DND-41 (cell line): ENCODE measurements around the gene SEPTIN3.

Source experiments
- CTCF ChIP-seq: IDR thresholded peaks from 2 replicates; pipeline ENCODE4 v1.5.1; 2012; ENCODE audit warnings: borderline replicate concordance, low read length, moderate library complexity, mild to moderate bottlenecking; ENCODE audit not compliant: poor library complexity, severe bottlenecking; ENCODE audit errors: extremely low read depth
- EZH2 ChIP-seq: IDR thresholded peaks from 3 replicates; pipeline ENCODE4 v1.6.1; 2012; ENCODE audit warnings: borderline replicate concordance, low read depth, mild to moderate bottlenecking, moderate library complexity, low read length, inconsistent platforms; ENCODE audit not compliant: severe bottlenecking

DNA sequence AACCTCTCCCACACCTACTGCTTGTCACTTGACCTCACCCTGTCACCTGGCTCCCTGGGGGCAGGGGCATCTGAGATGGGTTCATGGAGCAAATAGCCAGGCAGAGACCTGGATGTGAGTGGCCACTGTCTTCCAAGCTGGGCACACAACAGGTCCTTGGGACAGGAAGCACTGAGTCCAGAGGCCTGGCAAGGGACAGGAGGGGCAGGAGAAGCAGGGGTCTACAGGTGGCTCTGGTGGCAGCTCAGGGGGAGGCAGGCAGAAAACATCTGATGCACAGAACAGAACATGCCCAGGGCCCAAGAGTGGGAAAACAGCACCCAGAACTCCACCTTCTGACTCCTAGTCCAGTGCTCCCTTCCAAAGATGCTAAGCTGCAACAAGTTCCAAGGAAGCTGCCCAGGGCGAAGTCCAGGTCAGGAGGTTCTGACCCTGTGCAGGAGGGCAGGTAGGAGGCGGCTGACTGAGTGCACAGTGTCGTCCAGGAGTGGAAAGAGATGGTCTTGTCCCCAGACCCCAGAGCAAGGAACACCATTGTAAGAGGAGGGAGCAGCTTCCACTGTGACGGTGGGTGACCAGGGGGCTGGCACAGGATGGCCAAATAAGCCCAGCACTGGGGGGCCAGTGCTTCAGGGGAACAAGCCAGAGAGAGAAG is 46.2 kb upstream of the SEPTIN3 start:
- no peak for TF ChIP-seq EZH2
- TF ChIP-seq CTCF, result no peak
